ENCODE data around the gene ULK3.
A peak's percentile ranks its signal among the peaks of the same experiment; 100 is the strongest.
"Not testable (repeated sequence)": the region's sequence is repeated elsewhere in the genome, so short reads cannot be mapped to it uniquely, and the experiment has no call there.

ULK3 gene

GRCh38 chr15:74842581-74843444 is at the start of gene ULK3:
Gene ULK3, minus strand, starts transcription at chr15:74843156. Its CDS starts 51 bp downstream, at chr15:74843105.
- peak; percentile 97 for DNase-seq

- no peak for DNase-seq
Observed at GRCh38 chr15:74892313-74892712, 49.4 kb upstream of the ULK3 start.

GRCh38 chr15:74891469-74891868 is 48.5 kb upstream of the ULK3 start:
- no peak for DNase-seq

- peak; percentile 69 for DNase-seq
Observed at GRCh38 chr15:74890665-74890960, 47.7 kb upstream of the ULK3 start.

- DNase-seq = peak; percentile 95
Observed at GRCh38 chr15:74889883-74890664, 47.1 kb upstream of the ULK3 start, which contains the start of gene MPI. Gene MPI, plus strand, starts transcription at chr15:74890042. Its CDS starts 32 bp downstream, at chr15:74890074.

GRCh38 chr15:74889390-74889882 is 46.5 kb upstream of the ULK3 start:
- peak; percentile 60 for DNase-seq

- no peak for DNase-seq
Observed at GRCh38 chr15:74888716-74889115, 45.8 kb upstream of the ULK3 start.

GRCh38 chr15:74887537-74888193 is 44.7 kb upstream of the ULK3 start:
- DNase-seq = not testable (repeated sequence)

- no peak for DNase-seq
Observed at GRCh38 chr15:74885461-74885860, 42.5 kb upstream of the ULK3 start.

- DNase-seq = no peak
Observed at GRCh38 chr15:74884428-74885223, 41.7 kb upstream of the ULK3 start.

GRCh38 chr15:74882528-74882927 is 39.6 kb upstream of the ULK3 start:
- DNase-seq = no peak

- DNase-seq = no peak
Observed at GRCh38 chr15:74878273-74878672, 35.3 kb upstream of the ULK3 start.

- DNase-seq = no peak
Observed at GRCh38 chr15:74873756-74874424, 30.9 kb upstream of the ULK3 start.

GRCh38 chr15:74873036-74873755 is 30.2 kb upstream of the ULK3 start, which contains the start of gene SCAMP2:
Gene SCAMP2, minus strand, starts transcription at chr15:74873365. Its CDS starts 110 bp downstream, at chr15:74873255.
- DNase-seq = peak; percentile 99

GRCh38 chr15:74872702-74873035 is 29.7 kb upstream of the ULK3 start:
- no peak for DNase-seq

- no peak for DNase-seq
Observed at GRCh38 chr15:74870436-74871215, 27.7 kb upstream of the ULK3 start.

- DNase-seq = peak; percentile 98
Observed at GRCh38 chr15:74869726-74870407, 26.9 kb upstream of the ULK3 start.

GRCh38 chr15:74869372-74869725 is 26.4 kb upstream of the ULK3 start:
- no peak for DNase-seq

GRCh38 chr15:74868059-74868458 is 25.1 kb upstream of the ULK3 start:
- DNase-seq = peak; percentile 94

Data from hematopoietic multipotent progenitor cell treated with erythropoietin and hydrocortisone succinate and interleukin-3 and kit ligand, for 4 days (in vitro differentiated cells).